Measurements from ENCODE around the gene FMO2. TPM values are rescaled to one million over a fixed set of nuclear protein-coding genes. Genes with fewer than 3 reads are reported as not detected.

FMO2 gene
- total RNA-seq, 1 donor from 2014 or later: not detected

- H3K4me1 Mint-ChIP-seq: peaks cover 7% of the 10 kb centered on the region
- no peak overlapping the region for H3K27ac Mint-ChIP-seq (ENCODE audit: unreplicated experiment)
- H3K36me3 Mint-ChIP-seq (ENCODE audit: low read depth): no peaks in the 10 kb centered on the region
- H3K27me3 Mint-ChIP-seq (ENCODE audit: low read depth): no peaks in the 10 kb centered on the region
- DNase-seq (ENCODE audit: low read depth, low spot score): no peak
- TF ChIP-seq CTCF (conservative IDR thresholded peaks at IDR 0.05): no peak
- H3K9me3 Mint-ChIP-seq: no peaks in the 10 kb centered on the region
- H3K4me3 Mint-ChIP-seq: no peak overlapping the region
Measured at GRCh38 chr1:171160639-171161354, 24.3 kb upstream of the FMO2 start.

GRCh38 chr1:171161431-171161830 is 23.7 kb upstream of the FMO2 start:
- Mint-ChIP-seq H3K27ac (ENCODE audit: unreplicated experiment) (no peak overlapping the region), H3K27me3 (ENCODE audit: low read depth) (no peaks in the 10 kb centered on the region), H3K36me3 (ENCODE audit: low read depth) (no peaks in the 10 kb centered on the region), H3K4me3 (no peak overlapping the region), H3K9me3 (no peaks in the 10 kb centered on the region), H3K4me1 (peaks cover 7% of the 10 kb centered on the region)
- DNase-seq (ENCODE audit: low read depth, low spot score): no peak
- TF ChIP-seq CTCF (conservative IDR thresholded peaks at IDR 0.05): no peak

GRCh38 chr1:171166361-171166760 is 18.7 kb upstream of the FMO2 start:
- H3K36me3 Mint-ChIP-seq (ENCODE audit: low read depth): no peaks in the 10 kb centered on the region
- no peaks in the 10 kb centered on the region for H3K27me3 Mint-ChIP-seq (ENCODE audit: low read depth)
- no peak overlapping the region for H3K27ac Mint-ChIP-seq (ENCODE audit: unreplicated experiment)
- H3K9me3 Mint-ChIP-seq: no peaks in the 10 kb centered on the region
- H3K4me3 Mint-ChIP-seq: no peak overlapping the region
- DNase-seq (ENCODE audit: low read depth, low spot score): no peak
- no peaks in the 10 kb centered on the region for H3K4me1 Mint-ChIP-seq
- TF ChIP-seq CTCF (conservative IDR thresholded peaks at IDR 0.05): no peak

- Mint-ChIP-seq H3K27me3 (ENCODE audit: low read depth) (no peaks in the 10 kb centered on the region), H3K27ac (ENCODE audit: unreplicated experiment) (no peak overlapping the region), H3K4me1 (no peaks in the 10 kb centered on the region), H3K36me3 (ENCODE audit: low read depth) (no peaks in the 10 kb centered on the region), H3K4me3 (no peak overlapping the region), H3K9me3 (no peaks in the 10 kb centered on the region)
- TF ChIP-seq CTCF (conservative IDR thresholded peaks at IDR 0.05): no peak
- no peak for DNase-seq (ENCODE audit: low read depth, low spot score)
Measured at GRCh38 chr1:171167785-171168184, 17.3 kb upstream of the FMO2 start.

GRCh38 chr1:171172471-171172870 is 12.6 kb upstream of the FMO2 start:
- Mint-ChIP-seq H3K9me3 (no peaks in the 10 kb centered on the region), H3K4me1 (no peaks in the 10 kb centered on the region), H3K36me3 (ENCODE audit: low read depth) (no peaks in the 10 kb centered on the region), H3K4me3 (no peak overlapping the region), H3K27ac (ENCODE audit: unreplicated experiment) (no peak overlapping the region), H3K27me3 (ENCODE audit: low read depth) (no peaks in the 10 kb centered on the region)
- TF ChIP-seq CTCF (conservative IDR thresholded peaks at IDR 0.05): no peak
- no peak for DNase-seq (ENCODE audit: low read depth, low spot score)

Data from neural crest cell (in vitro differentiated cells).